IMR-90 (cell line): Measurements from ENCODE around the gene ORC1. TPM values are rescaled to one million over a fixed set of nuclear protein-coding genes. Genes with fewer than 3 reads are reported as not detected.

Experiments
- ATAC-seq: fragments of 200-7000 bp; cut with Tn5 transposase; 2 replicates; pipeline ENCODE4 v1.9.1; 2020; ENCODE audit warnings: low read depth, mild to moderate bottlenecking, moderate library complexity
- BruUV-seq: library from RNA; stranded (reverse); fragments of 400-500 nt; replicated peaks from 2 replicates; lab custom pipeline; 2021; lab: Mats Ljungman, UMichigan
- CTCF ChIA-PET: fragments of 300-600 bp; formaldehyde crosslinking; extraction: SDS; loops from one replicate; lab custom pipeline; 2021; ENCODE audit warnings: antibody characterized with exemption; lab: Yijun Ruan, JAX
- POLR2A ChIA-PET: fragments of 300-600 bp; sonication (Branson Sonifier 250); formaldehyde crosslinking; loops from one replicate; lab custom pipeline; 2022; ENCODE audit warnings: antibody characterized with exemption; ENCODE audit not compliant: unreplicated experiment; lab: Charles Lee
- DNase-seq: peaks from one replicate; pipeline ENCODE4 v3.0.0; 2013
- H2AFZ ChIP-seq: replicated peaks from 2 replicates; pipeline ENCODE3; 2013; ENCODE audit warnings: low read length, mild to moderate bottlenecking; ENCODE audit not compliant: poor library complexity
- H2AK5ac ChIP-seq: 2 replicates; pipeline ENCODE4 v1.6.1; 2013; ENCODE audit warnings: low read depth, low read length, inconsistent platforms
- H2AK9ac ChIP-seq: replicated peaks from 2 replicates; pipeline ENCODE3; 2013; ENCODE audit warnings: mild to moderate bottlenecking, low read depth, low read length, moderate library complexity; ENCODE audit not compliant: poor library complexity
- H2BK120ac ChIP-seq: 2 replicates; pipeline ENCODE4 v1.6.1; 2013; ENCODE audit warnings: low read depth, low read length, inconsistent platforms
- H2BK15ac ChIP-seq: 3 replicates; pipeline ENCODE4 v1.6.1; 2013; ENCODE audit warnings: low read depth, low read length, inconsistent platforms
- H2BK20ac ChIP-seq: 2 replicates; pipeline ENCODE4 v1.6.1; 2013; ENCODE audit warnings: low read depth, mild to moderate bottlenecking, inconsistent platforms, low read length, moderate library complexity
- H2BK5ac ChIP-seq: 2 replicates; pipeline ENCODE4 v1.6.1; 2013; ENCODE audit warnings: mild to moderate bottlenecking, low read depth, low read length, inconsistent platforms; ENCODE audit not compliant: poor library complexity, severe bottlenecking
- H3K14ac ChIP-seq: replicated peaks from 2 replicates; pipeline ENCODE4 v1.6.1; 2013; ENCODE audit warnings: low read depth, low read length, inconsistent platforms
- H3K18ac ChIP-seq: 2 replicates; pipeline ENCODE4 v1.6.1; 2013; ENCODE audit warnings: low read depth, low read length, control low read depth
- H3K23ac ChIP-seq: 2 replicates; pipeline ENCODE4 v1.6.1; 2013; ENCODE audit warnings: low read depth, low read length, inconsistent platforms
- H3K27ac ChIP-seq: 2 replicates; pipeline ENCODE4 v1.5.1; 2013; ENCODE audit warnings: mild to moderate bottlenecking, control low read depth, low read length; ENCODE audit not compliant: insufficient read depth
- H3K27me3 ChIP-seq: 2 replicates; pipeline ENCODE4 v1.6.1; 2013; ENCODE audit warnings: low read length; ENCODE audit not compliant: control insufficient read depth, insufficient read depth
- H3K36me3 ChIP-seq: 2 replicates; pipeline ENCODE4 v1.6.1; 2013; ENCODE audit warnings: low read length, mixed read lengths; ENCODE audit not compliant: control insufficient read depth, insufficient read depth
- H3K4ac ChIP-seq: 2 replicates; pipeline ENCODE4 v1.6.1; 2013; ENCODE audit warnings: low read depth, low read length, inconsistent platforms
- H3K4me1 ChIP-seq: 2 replicates; pipeline ENCODE4 v1.6.1; 2013; ENCODE audit warnings: low read length, mixed read lengths; ENCODE audit not compliant: control insufficient read depth, insufficient read depth
- H3K4me2 ChIP-seq: 2 replicates; pipeline ENCODE4 v1.6.1; 2013; ENCODE audit warnings: low read depth, mild to moderate bottlenecking, control low read depth, low read length, moderate library complexity
- H3K4me3 ChIP-seq: 2 replicates; pipeline ENCODE4 v1.5.1; 2013; ENCODE audit warnings: low read depth, mild to moderate bottlenecking, control low read depth, low read length, moderate library complexity; ENCODE audit not compliant: insufficient read depth
- H3K56ac ChIP-seq: 2 replicates; pipeline ENCODE4 v1.6.1; 2013; ENCODE audit warnings: low read length, inconsistent platforms; ENCODE audit not compliant: insufficient read depth; ENCODE audit errors: extremely low read depth
- H3K79me1 ChIP-seq, 2 experiments: 2 replicates each; pipeline ENCODE4 v1.6.1; 2013; ENCODE audit warnings: low read length in 2 of 2, inconsistent platforms in 1 of 2, low read depth in 1 of 2
- H3K9ac ChIP-seq: 2 replicates; pipeline ENCODE4 v1.6.1; 2013; ENCODE audit warnings: low read depth, low read length, control low read depth
- H3K9me1 ChIP-seq: 2 replicates; pipeline ENCODE4 v1.6.1; 2013; ENCODE audit warnings: low read length, inconsistent platforms; ENCODE audit not compliant: insufficient read depth
- H3K9me3 ChIP-seq: 2 replicates; pipeline ENCODE4 v1.6.1; 2013; ENCODE audit warnings: low read length; ENCODE audit not compliant: control insufficient read depth, insufficient read depth
- H4K20me1 ChIP-seq: 2 replicates; pipeline ENCODE4 v1.6.1; 2013; ENCODE audit warnings: low read length, inconsistent platforms; ENCODE audit not compliant: insufficient read depth
- H4K5ac ChIP-seq: 2 replicates; pipeline ENCODE4 v1.6.1; 2013; ENCODE audit warnings: mild to moderate bottlenecking, low read depth, low read length, control low read depth
- H4K8ac ChIP-seq, 2 experiments: 2 replicates each; pipeline ENCODE4 v1.6.1; 2013; ENCODE audit warnings: low read depth in 2 of 2, low read length in 2 of 2, control low read depth in 1 of 2, inconsistent platforms in 1 of 2
- H4K91ac ChIP-seq: 2 replicates; pipeline ENCODE4 v1.6.1; 2013; ENCODE audit warnings: low read depth, low read length, inconsistent platforms; ENCODE audit not compliant: insufficient read depth
- BHLHE40 ChIP-seq: fragments of 150-350 bp; IDR thresholded peaks from 2 replicates; pipeline ENCODE4 v1.6.1; 2016; ENCODE audit warnings: mild to moderate bottlenecking, low read depth, low read length
- CEBPB ChIP-seq: IDR thresholded peaks from 2 replicates; pipeline ENCODE4 v1.6.1; 2012; ENCODE audit warnings: low read depth, low read length, improper control_type of control experiment
- CHD1 ChIP-seq: IDR thresholded peaks from 2 replicates; pipeline ENCODE4 v1.6.1; 2012; ENCODE audit warnings: low read depth, low read length, improper control_type of control experiment
- ELK1 ChIP-seq: fragments of 150-350 bp; IDR thresholded peaks from 2 replicates; pipeline ENCODE4 v1.6.1; 2016; ENCODE audit warnings: low read depth, mild to moderate bottlenecking, low read length, moderate library complexity, borderline replicate concordance
- FOS ChIP-seq: fragments of 150-350 bp; IDR thresholded peaks from 2 replicates; pipeline ENCODE4 v1.6.1; 2016; ENCODE audit warnings: low read depth, low read length
- MAFK ChIP-seq: IDR thresholded peaks from 2 replicates; pipeline ENCODE4 v1.6.1; 2012; ENCODE audit warnings: low read depth, low read length, improper control_type of control experiment
- MAZ ChIP-seq: IDR thresholded peaks from 2 replicates; pipeline ENCODE4 v1.6.1; 2012; ENCODE audit warnings: low read depth, mild to moderate bottlenecking, low read length, improper control_type of control experiment, moderate library complexity, borderline replicate concordance
- MXI1 ChIP-seq: IDR thresholded peaks from 2 replicates; pipeline ENCODE4 v1.6.1; 2012; ENCODE audit warnings: low read depth, mild to moderate bottlenecking, low read length, moderate library complexity, borderline replicate concordance
- NFE2L2 ChIP-seq: fragments of 150-350 bp; IDR thresholded peaks from 2 replicates; pipeline ENCODE4 v1.6.1; 2016; ENCODE audit warnings: low read depth, mild to moderate bottlenecking, low read length
- POLR2A ChIP-seq: IDR thresholded peaks from 2 replicates; pipeline ENCODE4 v1.6.1; 2012; ENCODE audit warnings: mild to moderate bottlenecking, low read depth, low read length
- RAD21 ChIP-seq: IDR thresholded peaks from 2 replicates; pipeline ENCODE4 v1.6.1; 2012; ENCODE audit warnings: low read length, improper control_type of control experiment
- RCOR1 ChIP-seq: IDR thresholded peaks from 2 replicates; pipeline ENCODE4 v1.6.1; 2012; ENCODE audit warnings: mild to moderate bottlenecking, low read length, improper control_type of control experiment; ENCODE audit not compliant: insufficient replicate concordance
- RFX5 ChIP-seq: IDR thresholded peaks from 2 replicates; pipeline ENCODE4 v1.8.0; 2012; ENCODE audit warnings: low read depth, mild to moderate bottlenecking, low read length, moderate library complexity
- SMC3 ChIP-seq: fragments of 150-350 bp; IDR thresholded peaks from 2 replicates; pipeline ENCODE4 v1.6.1; 2016; ENCODE audit warnings: low read depth, mild to moderate bottlenecking, antibody characterized with exemption, low read length, moderate library complexity
- WGBS, 2 experiments: methylation state at CpG; one replicate each; pipeline versions ENCODE4 v1.1.5 to v1.1.7; 2013; ENCODE audit warnings: missing lambda C conversion rate in 2 of 2; ENCODE audit not compliant: insufficient read length in 1 of 2; ENCODE audit errors: extremely low coverage in 2 of 2; 5-methylcytosine and 5-hydroxymethylcytosine counted together
- dilution Hi-C: fragments of 300-500 bp; cut with HindIII; formaldehyde crosslinking; loops from one replicate; pipeline ENCODE4 v1.14.3; 2018; ENCODE audit warnings: low sequenced_read_pairs; ENCODE audit not compliant: unreplicated experiment
- in situ Hi-C: fragments of 300-500 bp; cut with MboI; formaldehyde crosslinking; loops from 3 replicates; pipeline ENCODE4 v1.14.3; 2019; ENCODE audit warnings: low sequenced_read_pairs, inconsistent platforms, mixed read lengths
- intact Hi-C: fragments of 100-400 bp; cut with micrococcal nuclease; formaldehyde crosslinking; loops from 2 replicates; pipeline ENCODE4 v1.10.0; 2022
- polyA plus RNA-seq, 3 experiments: library from polyadenylated mRNA; depleted of rRNA; stranded (reverse); fragments of >200 nt; gene quantifications; 2 replicates each; pipeline ENCODE4 v1.2.3, GENCODE V29; 2012; ENCODE audit warnings: low replicate concordance in 1 of 3
- total RNA-seq: library from RNA; depleted of rRNA; stranded (reverse); fragments of >200 nt; gene quantifications from 2 replicates; pipeline ENCODE4 v1.2.3, GENCODE V29; 2012
- TF ChIP-seq, protein P1 (sequence below): conservative IDR thresholded peaks from 2 replicates; pipeline ENCODE4 v1.5.1; 2012; ENCODE audit warnings: mild to moderate bottlenecking, low read depth, low read length, improper control_type of control experiment

ORC1 gene
- total and polyA plus RNA-seq, 2 of the 4 experiments (the other 2 are of a cell fraction), result 6.3 to 10.6 TPM

DNA sequence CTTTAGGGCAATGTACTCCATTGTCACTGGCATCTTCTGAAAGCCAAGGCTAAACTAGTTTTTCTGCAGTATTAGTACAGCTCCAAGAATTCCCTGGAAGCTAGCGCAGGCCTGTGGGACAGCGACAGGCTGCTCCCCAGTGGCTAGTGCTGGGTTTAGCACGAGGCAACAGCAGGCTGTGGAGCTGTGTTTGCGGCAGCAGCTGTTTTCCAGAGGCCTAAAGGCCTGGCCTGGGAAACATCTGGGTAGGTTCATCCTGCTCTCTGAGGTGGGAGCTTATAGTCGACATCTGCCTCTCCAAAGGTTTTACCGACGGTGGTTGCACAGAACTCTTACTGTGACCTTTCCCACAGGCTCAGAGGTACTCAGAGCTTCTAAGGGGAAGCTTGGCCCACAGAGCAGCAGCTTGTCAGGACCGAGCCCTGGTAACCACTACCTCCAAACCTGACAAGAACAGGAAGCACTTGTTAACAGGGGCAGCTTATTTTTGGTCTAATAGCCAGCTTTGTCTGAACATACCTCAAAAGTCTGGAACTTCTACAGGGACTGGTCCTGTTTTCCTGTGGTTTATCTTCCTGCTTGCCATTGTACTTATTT is 55.4 kb downstream of the ORC1 start:
- Histone ChIP-seq H3K4me2 (no peak overlapping the region), H3K9me1 (peaks cover 9% of the 10 kb centered on the region; the same call in 1 of the 2 replicates), H3K56ac (no peak overlapping the region), H3K79me1 (no peaks in the 10 kb centered on the region), H3K14ac (0 out of 2 replicates have a peak overlapping the region, but pooled peaks have one; percentile 37), H3K18ac (no peak overlapping the region), H4K5ac (no peak overlapping the region), H2BK20ac (no peak overlapping the region), H4K8ac (peak overlapping the region in 1 of 2 experiments; percentile 30; a peak in 1 of 4 replicates), H3K36me3 (peaks cover 21% of the 10 kb centered on the region), H3K27me3 (no peaks in the 10 kb centered on the region), H4K20me1 (no peaks in the 10 kb centered on the region; the same call in 1 of the 2 replicates), H2BK120ac (no peak overlapping the region), H2AK9ac (no peak overlapping the region), H4K91ac (no peak overlapping the region), H3K27ac (no peak overlapping the region), H2BK15ac (no peak overlapping the region), H3K9me3 (no peaks in the 10 kb centered on the region), H2BK5ac (no peak overlapping the region), H3K23ac (no peak overlapping the region), H3K9ac (no peak overlapping the region), H2AK5ac (no peak overlapping the region), H3K4me1 (no peaks in the 10 kb centered on the region; the same call in 1 of the 2 replicates), H3K4ac (no peak overlapping the region), H3K4me3 (no peak overlapping the region), H2AFZ (peak overlapping the region; percentile 8)
- no peak for TF ChIP-seq CHD1
- no peak for TF ChIP-seq CEBPB
- no peak for TF ChIP-seq MAFK
- no peak for TF ChIP-seq RFX5
- no peak for TF ChIP-seq MAZ
- TF ChIP-seq SMC3, result peak; percentile 38
- TF ChIP-seq NFE2L2, result no peak
- no peak for TF ChIP-seq ELK1
- TF ChIP-seq BHLHE40, result no peak
- peak; percentile 57 for TF ChIP-seq RAD21
- no peak for TF ChIP-seq POLR2A
- TF ChIP-seq, protein P1, sequence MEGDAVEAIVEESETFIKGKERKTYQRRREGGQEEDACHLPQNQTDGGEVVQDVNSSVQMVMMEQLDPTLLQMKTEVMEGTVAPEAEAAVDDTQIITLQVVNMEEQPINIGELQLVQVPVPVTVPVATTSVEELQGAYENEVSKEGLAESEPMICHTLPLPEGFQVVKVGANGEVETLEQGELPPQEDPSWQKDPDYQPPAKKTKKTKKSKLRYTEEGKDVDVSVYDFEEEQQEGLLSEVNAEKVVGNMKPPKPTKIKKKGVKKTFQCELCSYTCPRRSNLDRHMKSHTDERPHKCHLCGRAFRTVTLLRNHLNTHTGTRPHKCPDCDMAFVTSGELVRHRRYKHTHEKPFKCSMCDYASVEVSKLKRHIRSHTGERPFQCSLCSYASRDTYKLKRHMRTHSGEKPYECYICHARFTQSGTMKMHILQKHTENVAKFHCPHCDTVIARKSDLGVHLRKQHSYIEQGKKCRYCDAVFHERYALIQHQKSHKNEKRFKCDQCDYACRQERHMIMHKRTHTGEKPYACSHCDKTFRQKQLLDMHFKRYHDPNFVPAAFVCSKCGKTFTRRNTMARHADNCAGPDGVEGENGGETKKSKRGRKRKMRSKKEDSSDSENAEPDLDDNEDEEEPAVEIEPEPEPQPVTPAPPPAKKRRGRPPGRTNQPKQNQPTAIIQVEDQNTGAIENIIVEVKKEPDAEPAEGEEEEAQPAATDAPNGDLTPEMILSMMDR, result peak; percentile 45
- TF ChIP-seq MXI1, result no peak
- TF ChIP-seq RCOR1, result no peak
- TF ChIP-seq FOS, result no peak
- dilution Hi-C loops, result no loop called here
- WGBS, 2 experiments, result 61% methylated on average over 4 of the region's 8 CpGs; no CpG with 5 or more reads in 1 of the 2 experiments
- intact Hi-C loops, result loop anchor here (2.0 to 5.0 kb wide), 2 partner anchors 207 to 222 kb away; partner anchors contain the start of gene ZFYVE9
- ATAC-seq, result peak; percentile 86
- peak; percentile 44 for DNase-seq
- ChIA-PET POLR2A (interaction anchor here (0.6 kb wide), 2 partner anchors 17 to 154 kb away, joined by 3 read pairs; no protein-coding TSS in a partner anchor), CTCF (interaction anchor here (0.6 to 1.8 kb wide), 5 partner anchors 16 to 222 kb away, joined by 3 to 10 read pairs (median 3); no protein-coding TSS in a partner anchor)
- BruUV-seq, result no TSS peak
- in situ Hi-C loops, result no loop called here
